ENCODE measurements around the gene CHST11. TPM values are rescaled to one million over a fixed set of nuclear protein-coding genes. Genes with fewer than 3 reads are reported as not detected.

The CHST11 gene
- total RNA-seq, 1 experiment from 2014 or later, result 1.1 TPM

DNA sequence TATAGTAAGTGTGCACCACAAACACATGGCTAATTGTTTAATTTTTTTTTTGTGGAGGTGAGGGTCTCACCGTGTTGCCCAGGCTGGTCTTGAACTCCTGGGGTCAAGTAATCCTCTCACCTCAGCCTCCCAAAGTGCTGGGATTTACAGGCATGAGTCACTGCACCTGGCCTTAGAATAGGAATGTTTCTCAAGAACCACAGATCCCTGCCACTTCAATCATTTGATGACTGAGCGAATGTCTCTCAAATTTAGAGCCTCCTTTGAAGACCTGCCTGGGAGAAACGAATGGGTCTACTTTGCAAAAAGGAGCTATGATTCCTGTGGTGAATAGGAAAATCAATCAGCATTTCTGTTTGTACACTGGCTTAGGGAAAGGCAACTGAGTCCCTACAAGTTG, 33.5 kb upstream of the CHST11 start:
- no TSS peak for BruUV-seq (replicated peaks)
- Mint-ChIP-seq H3K36me3 (ENCODE audit: insufficient read depth, unreplicated experiment) (no peaks in the 10 kb centered on the region), H3K9me3 (ENCODE audit: low read depth, unreplicated experiment) (no peaks in the 10 kb centered on the region), H3K27ac (ENCODE audit: unreplicated experiment) (no peak overlapping the region), H3K4me1 (ENCODE audit: low read depth, unreplicated experiment) (no peaks in the 10 kb centered on the region), H3K27me3 (ENCODE audit: unreplicated experiment) (peaks cover 39% of the 10 kb centered on the region), H3K4me3 (ENCODE audit: low read depth, unreplicated experiment) (no peak overlapping the region)
- TF ChIP-seq, protein P1, sequence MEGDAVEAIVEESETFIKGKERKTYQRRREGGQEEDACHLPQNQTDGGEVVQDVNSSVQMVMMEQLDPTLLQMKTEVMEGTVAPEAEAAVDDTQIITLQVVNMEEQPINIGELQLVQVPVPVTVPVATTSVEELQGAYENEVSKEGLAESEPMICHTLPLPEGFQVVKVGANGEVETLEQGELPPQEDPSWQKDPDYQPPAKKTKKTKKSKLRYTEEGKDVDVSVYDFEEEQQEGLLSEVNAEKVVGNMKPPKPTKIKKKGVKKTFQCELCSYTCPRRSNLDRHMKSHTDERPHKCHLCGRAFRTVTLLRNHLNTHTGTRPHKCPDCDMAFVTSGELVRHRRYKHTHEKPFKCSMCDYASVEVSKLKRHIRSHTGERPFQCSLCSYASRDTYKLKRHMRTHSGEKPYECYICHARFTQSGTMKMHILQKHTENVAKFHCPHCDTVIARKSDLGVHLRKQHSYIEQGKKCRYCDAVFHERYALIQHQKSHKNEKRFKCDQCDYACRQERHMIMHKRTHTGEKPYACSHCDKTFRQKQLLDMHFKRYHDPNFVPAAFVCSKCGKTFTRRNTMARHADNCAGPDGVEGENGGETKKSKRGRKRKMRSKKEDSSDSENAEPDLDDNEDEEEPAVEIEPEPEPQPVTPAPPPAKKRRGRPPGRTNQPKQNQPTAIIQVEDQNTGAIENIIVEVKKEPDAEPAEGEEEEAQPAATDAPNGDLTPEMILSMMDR (IDR thresholded peaks at IDR 0.05; ENCODE audit: unreplicated experiment), result no peak
- no peak for DNase-seq
- CTCF ChIA-PET, result no interaction called here
- intact Hi-C loops (cut with micrococcal nuclease; ENCODE audit: unreplicated experiment), result no loop called here

DNA sequence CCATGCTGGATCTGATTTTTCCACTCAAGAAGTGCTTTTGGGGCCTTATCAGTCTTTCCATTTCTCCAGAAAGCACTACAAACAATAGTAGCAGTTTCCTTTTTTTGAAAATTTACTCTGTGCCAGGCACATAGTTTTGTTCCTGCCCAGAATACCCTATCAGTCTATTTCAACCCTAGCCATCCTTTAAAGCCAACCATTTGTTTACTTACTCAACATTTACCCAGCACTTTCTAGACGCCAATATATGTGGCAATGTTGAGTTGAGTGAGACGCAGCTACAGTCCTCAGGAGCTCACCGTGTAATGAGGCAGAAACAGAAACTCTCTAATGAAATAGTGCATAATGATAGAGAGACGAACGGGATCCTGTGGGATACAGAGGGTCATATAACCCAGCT, 32.9 kb upstream of the CHST11 start:
- BruUV-seq (replicated peaks), result no TSS peak
- no peak for DNase-seq
- no peaks in the 10 kb centered on the region for H3K36me3 Mint-ChIP-seq (ENCODE audit: insufficient read depth, unreplicated experiment)
- TF ChIP-seq, protein P1 (IDR thresholded peaks at IDR 0.05; ENCODE audit: unreplicated experiment), result no peak
- no peaks in the 10 kb centered on the region for H3K4me1 Mint-ChIP-seq (ENCODE audit: low read depth, unreplicated experiment)
- no peak overlapping the region for H3K27ac Mint-ChIP-seq (ENCODE audit: unreplicated experiment)
- H3K9me3 Mint-ChIP-seq (ENCODE audit: low read depth, unreplicated experiment), result no peaks in the 10 kb centered on the region
- intact Hi-C loops (cut with micrococcal nuclease; ENCODE audit: unreplicated experiment), result no loop called here
- H3K27me3 Mint-ChIP-seq (ENCODE audit: unreplicated experiment), result peaks cover 39% of the 10 kb centered on the region
- no peak overlapping the region for H3K4me3 Mint-ChIP-seq (ENCODE audit: low read depth, unreplicated experiment)
- CTCF ChIA-PET, result interaction anchor here (0.6 kb wide), 1 partner anchor 270 kb away, joined by 3 read pairs; no protein-coding TSS in a partner anchor

DNA sequence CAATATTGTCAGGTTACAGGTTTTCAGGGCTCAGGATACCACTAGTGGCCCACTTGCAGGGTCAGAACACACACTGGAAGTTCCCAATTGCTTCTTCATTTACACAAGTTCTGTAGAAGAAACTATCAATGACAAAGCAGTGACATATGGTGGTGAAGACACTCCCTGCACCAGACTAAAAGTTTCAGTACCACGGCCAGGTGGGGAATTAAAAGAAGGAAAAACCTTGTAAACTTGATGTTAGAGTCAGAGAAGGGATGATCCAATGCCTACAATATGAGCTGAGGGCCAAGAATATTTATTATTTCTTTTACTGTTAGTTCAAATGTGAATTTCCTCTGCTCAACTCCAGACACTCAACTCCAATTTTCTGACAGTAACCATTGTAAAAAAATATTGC, 31.8 kb upstream of the CHST11 start:
- Mint-ChIP-seq H3K27me3 (ENCODE audit: unreplicated experiment) (peaks cover 39% of the 10 kb centered on the region), H3K27ac (ENCODE audit: unreplicated experiment) (no peak overlapping the region), H3K9me3 (ENCODE audit: low read depth, unreplicated experiment) (no peaks in the 10 kb centered on the region), H3K4me3 (ENCODE audit: low read depth, unreplicated experiment) (no peak overlapping the region), H3K4me1 (ENCODE audit: low read depth, unreplicated experiment) (no peaks in the 10 kb centered on the region), H3K36me3 (ENCODE audit: insufficient read depth, unreplicated experiment) (no peaks in the 10 kb centered on the region)
- CTCF ChIA-PET, result no interaction called here
- DNase-seq, result no peak
- BruUV-seq (replicated peaks), result no TSS peak
- intact Hi-C loops (cut with micrococcal nuclease; ENCODE audit: unreplicated experiment), result no loop called here
- TF ChIP-seq, protein P1 (IDR thresholded peaks at IDR 0.05; ENCODE audit: unreplicated experiment), result no peak

DNA sequence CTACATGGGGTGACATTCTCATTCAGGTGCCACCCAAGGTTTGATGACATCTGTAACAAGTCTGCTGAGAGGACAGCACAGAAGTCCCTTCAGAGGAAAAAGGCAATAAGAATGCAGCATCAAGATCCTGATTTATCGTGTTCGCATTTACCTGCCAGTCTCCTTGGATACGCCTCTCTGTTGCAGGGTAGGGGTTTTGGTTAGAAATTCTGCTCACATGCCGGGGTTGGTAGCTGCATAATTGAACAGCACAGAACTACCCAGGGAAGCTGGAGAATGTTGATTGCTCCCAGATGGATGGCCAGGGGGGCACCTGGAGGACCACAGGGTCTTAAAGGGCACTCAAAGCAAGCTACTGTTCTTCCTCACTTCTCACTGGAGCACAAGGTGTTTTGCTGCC, 31.1 kb upstream of the CHST11 start:
- Mint-ChIP-seq H3K27ac (ENCODE audit: unreplicated experiment) (no peak overlapping the region), H3K27me3 (ENCODE audit: unreplicated experiment) (peaks cover 42% of the 10 kb centered on the region), H3K36me3 (ENCODE audit: insufficient read depth, unreplicated experiment) (no peaks in the 10 kb centered on the region), H3K4me3 (ENCODE audit: low read depth, unreplicated experiment) (no peak overlapping the region), H3K4me1 (ENCODE audit: low read depth, unreplicated experiment) (no peaks in the 10 kb centered on the region), H3K9me3 (ENCODE audit: low read depth, unreplicated experiment) (no peaks in the 10 kb centered on the region)
- CTCF ChIA-PET, result no interaction called here
- intact Hi-C loops (cut with micrococcal nuclease; ENCODE audit: unreplicated experiment), result no loop called here
- BruUV-seq (replicated peaks), result no TSS peak
- DNase-seq, result no peak
- TF ChIP-seq, protein P1 (IDR thresholded peaks at IDR 0.05; ENCODE audit: unreplicated experiment), result no peak
